Measurements from ENCODE around the gene EFCAB14.

GRCh38 chr1:46755121-46755520 lies 36.2 kb upstream of the EFCAB14 start:
- TF ChIP-seq CTCF (IDR thresholded peaks at IDR 0.05) (no peak), POLR2A (IDR thresholded peaks at IDR 0.05) (no peak)
